AG20443 (cell line): Measurements from ENCODE around the gene DOC2A.

Experiments
- DNase-seq: peaks from one replicate; pipeline ENCODE4 v3.0.0; 2012; ENCODE audit warnings: low spot score, mixed read lengths

The DOC2A gene

DNA sequence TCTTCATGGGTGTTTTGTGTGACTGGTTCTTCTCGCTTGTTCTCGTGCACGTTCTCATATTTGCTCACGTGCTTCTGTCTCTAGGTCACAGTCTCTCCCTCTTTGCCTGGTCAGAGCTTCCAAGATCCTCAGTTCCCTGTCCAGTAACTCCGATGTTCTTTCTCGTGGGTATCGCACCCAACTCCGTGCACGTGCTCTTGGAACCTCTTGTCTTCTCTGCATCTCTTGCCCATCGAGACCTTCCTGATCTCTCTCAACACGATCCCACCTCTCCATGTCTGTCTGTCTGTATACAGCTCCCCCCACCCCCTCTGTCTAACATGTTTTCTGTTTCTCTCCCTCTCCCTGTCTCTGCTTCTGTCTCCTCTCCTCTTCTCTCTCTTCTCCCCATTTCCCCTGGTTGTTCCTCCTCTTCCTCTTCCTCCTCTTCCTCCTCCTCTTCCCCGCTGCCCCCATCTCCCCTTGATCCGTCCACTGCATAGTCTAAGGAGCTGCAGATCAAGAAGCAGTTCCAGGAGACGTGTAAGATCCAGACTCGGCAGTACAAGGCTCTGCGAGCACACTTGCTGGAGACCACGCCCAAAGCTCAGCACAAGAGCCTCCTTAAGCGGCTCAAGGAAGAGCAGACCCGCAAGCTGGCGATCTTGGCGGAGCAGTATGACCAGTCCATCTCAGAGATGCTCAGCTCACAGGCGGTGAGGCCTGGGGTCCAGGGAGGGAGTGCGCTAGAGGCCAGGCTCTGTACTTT is 21.5 kb downstream of the DOC2A start:
- no peak for DNase-seq

DNA sequence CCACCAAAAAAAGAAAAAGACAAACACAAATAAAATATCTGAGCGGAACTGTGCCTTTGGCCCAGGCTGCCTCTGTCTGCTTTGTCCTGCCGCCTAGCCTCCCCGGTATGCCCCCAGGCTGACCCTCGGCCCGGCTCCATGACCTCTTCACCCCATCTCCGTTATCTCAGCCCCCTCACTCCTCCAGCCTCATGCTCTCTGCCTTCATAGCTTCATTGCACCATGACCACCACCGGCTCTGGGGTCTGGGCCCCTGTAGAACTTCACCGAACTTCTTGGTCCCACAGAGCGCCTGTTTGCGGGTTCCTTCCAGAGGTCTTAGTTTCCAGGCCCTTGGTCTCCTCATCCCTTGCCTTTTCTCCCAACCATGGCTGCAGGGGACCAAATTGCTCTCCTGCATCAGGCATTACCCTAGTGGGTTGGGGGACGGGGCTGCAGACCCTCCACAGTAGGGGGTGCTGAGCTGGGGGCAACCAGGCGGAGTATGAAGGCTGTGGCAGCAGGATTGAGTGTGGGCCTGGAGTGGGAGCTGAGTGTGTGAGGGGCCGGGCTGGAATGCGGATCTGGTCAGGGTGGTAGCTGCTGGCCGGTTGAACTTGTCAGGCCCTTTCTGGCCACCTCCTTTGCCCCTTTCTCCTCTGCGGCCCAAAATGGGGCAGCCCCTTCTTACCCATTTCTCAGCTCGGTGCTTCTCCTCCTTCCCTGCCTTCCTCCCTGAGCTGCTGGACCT is 22.3 kb downstream of the DOC2A start:
- no peak for DNase-seq

GRCh38 chr16:29987371-29988085 is 23.3 kb downstream of the DOC2A start:
- DNase-seq: no peak

DNA sequence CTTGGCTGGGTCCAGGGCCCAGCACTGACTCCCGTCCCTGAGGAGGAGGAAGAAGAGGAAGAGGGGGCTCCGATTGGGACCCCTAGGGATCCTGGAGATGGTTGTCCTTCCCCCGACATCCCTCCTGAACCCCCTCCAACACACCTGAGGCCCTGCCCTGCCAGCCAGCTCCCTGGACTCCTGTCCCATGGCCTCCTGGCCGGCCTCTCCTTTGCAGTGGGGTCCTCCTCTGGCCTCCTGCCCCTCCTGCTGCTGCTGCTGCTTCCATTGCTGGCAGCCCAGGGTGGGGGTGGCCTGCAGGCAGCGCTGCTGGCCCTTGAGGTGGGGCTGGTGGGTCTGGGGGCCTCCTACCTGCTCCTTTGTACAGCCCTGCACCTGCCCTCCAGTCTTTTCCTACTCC is 23.9 kb downstream of the DOC2A start:
- DNase-seq: no peak

DNA sequence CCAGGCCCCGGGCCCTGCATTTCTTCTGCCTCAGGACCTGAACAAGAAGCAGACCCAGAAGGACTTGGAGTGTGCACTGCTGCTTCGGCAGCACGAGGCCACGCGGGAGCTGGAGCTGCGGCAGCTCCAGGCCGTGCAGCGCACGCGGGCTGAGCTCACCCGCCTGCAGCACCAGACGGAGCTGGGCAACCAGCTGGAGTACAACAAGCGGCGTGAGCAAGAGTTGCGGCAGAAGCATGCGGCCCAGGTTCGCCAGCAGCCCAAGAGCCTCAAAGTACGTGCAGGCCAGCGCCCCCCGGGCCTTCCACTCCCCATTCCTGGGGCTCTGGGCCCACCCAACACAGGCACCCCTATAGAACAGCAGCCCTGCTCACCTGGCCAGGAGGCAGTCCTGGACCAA is 24.6 kb downstream of the DOC2A start:
- no peak for DNase-seq

DNA sequence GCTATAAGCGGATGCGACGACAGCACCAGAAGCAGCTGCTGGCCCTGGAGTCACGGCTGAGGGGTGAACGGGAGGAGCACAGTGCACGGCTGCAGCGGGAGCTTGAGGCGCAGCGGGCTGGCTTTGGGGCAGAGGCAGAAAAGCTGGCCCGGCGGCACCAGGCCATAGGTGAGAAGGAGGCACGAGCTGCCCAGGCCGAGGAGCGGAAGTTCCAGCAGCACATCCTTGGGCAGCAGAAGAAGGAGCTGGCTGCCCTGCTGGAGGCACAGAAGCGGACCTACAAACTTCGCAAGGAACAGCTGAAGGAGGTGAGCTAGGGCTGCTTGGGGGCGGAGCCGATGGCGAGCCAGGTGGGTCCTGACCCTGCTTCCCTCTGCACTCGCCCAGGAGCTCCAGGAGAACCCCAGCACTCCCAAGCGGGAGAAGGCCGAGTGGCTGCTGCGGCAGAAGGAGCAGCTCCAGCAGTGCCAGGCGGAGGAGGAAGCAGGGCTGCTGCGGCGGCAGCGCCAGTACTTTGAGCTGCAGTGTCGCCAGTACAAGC is 25.5 kb downstream of the DOC2A start:
- DNase-seq: no peak

GRCh38 chr16:29984764-29985147 is 26.1 kb downstream of the DOC2A start:
- DNase-seq: no peak

DNA sequence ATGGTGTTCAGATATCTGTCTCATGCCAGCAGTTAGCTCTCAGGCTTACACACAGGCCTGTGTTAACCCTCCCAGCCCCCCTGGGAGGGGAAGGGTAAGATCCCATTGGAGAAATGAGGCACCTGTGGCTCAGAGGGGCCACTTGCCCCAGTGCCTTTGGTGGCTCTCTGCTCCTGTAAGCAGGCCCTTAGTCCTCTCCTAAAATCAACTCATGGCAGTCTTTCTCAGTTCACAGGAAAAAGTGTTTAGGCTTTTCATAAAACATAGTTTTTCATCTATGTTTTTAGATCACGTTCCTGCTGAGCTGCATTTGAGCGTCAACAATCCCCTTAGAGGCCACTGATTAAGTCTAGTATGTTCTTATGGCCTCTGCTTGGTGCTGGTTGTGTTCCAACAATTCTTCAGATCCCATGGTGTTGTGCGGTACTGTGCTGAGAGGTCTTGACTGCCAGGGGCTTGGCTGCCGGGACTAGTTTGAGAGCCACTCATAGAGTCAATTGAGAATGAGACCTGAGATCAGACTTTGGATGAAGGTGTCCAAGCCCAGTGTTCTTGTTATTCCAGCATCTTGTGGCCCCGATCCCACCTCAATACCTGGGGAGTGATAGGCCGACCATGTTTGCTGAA is 26.6 kb downstream of the DOC2A start:
- DNase-seq: no peak

DNA sequence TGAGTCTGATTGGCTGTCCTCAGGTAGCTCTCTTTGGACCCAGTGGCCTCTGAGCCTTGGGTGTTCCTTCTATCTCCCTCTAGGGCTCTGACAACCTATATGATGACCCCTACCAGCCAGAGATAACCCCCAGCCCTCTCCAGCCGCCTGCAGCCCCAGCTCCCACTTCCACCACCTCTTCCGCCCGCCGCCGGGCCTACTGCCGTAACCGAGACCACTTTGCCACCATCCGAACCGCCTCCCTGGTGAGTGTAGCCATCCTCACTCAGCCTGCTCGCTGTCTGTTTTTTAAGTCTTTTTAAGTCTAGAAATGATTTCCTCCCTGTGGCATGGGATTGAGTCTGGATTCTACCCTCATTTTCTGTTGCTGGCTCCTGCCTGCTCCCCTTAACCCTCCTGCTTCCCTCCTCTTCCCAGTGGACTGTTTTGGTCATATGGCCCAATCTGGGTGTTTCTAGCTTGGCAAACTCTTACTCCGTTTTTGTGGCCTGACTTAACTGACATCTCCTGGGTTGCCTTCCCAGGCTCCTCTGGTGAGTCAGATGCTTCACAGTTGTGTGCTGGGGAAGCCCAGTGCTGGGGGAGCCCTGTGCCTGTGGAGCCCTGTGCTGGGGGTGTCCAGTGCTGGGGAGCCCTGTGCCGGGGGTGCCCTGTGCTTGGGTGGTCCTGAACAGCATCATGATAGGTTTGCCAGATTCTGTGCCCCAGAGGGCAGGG is 27.2 kb downstream of the DOC2A start:
- DNase-seq: peak; percentile 85

DNA sequence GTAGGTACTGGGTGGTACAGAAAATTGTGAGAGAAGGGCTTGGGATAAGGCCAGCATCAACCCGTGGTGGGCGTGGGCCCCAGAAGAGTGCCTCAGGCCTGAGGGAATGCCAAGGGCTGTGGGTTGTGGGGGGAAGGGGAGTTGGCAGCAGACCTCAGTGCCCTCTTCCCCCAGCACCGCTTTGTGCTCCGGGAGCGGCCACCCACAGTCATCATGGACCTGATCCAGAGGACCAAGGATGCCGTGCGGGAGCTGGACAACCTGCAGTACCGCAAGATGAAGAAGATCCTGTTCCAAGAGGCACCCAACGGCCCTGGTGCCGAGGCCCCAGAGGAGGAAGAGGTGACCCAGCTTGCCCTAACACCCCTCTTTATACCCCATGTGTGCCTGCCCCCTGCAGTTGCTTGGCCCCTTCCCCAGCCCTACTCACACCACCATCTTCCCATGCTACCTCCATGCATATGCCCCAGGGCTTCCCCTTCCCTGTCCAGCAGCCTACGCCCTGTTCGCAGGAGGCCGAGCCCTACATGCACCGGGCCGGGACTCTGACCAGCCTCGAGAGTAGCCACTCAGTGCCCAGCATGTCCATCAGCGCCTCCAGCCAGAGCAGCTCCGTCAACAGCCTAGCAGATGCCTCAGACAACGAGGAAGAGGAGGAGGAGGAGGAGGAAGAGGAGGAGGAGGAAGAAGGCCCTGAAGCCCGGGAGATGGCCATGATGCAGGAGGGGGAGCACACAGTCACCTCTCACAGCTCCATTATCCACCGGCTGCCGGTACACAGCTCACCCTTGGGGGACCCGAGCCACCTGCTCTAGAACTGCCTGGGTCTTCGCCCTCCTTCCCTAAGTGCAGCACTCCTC is 28.0 kb downstream of the DOC2A start:
- no peak for DNase-seq

GRCh38 chr16:29978564-29979270 is 32.1 kb downstream of the DOC2A start:
- no peak for DNase-seq

DNA sequence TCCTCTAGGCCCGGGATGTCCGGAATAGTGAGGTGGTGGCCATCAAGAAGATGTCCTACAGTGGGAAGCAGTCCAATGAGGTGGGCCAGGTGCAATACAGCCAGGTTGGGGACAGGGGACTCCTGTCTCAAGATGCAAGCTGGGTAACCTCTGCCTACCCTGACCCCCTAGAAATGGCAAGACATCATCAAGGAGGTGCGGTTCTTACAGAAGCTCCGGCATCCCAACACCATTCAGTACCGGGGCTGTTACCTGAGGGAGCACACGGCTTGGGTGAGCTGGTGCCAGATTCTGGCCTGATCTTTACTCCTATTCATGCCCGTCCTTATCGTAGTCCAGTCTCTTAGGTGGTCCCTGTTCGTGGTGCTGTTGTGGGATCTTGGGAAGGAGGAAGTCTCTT is 32.7 kb downstream of the DOC2A start:
- no peak for DNase-seq

GRCh38 chr16:29977063-29977825 is 33.6 kb downstream of the DOC2A start:
- DNase-seq: no peak

DNA sequence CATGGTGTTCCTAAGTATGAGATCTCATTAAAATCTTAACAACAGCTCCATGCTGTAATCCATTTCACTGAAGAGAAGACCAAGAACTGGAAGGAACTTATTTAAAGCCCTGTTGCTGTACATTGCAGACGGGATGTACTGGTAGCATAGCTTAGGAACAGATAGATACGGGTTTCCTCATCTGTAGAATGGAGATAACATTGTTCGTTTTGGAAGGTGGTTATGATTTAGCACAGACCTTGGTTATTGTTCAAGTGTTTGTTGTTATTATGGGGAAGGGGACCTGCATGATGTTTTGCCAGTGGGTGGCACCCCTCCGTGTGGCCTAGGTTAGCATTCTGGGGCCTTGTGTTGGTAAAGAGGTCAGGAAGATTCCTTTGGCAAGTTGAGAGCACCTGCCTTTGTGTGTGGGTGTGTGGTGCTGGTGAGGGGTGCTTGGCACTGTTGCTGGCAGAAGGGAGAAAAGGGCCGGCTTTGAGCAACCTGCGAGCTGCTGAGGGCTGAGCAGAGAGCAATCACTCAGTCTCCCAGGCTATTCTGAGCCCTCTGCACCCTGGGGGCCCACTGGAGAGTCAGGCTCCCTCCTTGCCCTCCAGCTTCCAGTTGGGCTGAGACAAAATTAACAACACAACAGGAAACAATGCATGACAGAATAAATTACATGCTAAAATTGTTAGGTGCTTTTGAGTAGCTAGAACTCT is 34.9 kb downstream of the DOC2A start:
- no peak for DNase-seq

DNA sequence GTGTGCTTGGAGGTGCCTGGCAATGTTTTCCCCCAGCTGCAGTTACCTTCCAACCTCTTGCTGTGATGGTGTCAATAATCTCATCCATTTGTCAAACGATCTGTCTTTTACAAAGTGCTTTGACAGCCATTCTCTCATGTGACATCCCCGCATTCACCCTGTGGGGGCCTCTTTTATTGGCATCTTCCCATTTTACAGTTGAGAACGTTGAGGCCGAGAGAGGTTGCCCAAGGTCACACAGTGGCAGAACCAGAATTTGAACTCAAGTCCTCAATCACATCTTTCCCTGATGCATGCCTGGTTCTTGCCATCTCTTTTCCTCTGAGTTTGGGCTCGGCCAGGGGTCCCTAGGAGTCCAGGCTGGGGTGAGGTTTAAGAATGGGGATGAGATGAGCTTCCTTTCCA is 35.7 kb downstream of the DOC2A start:
- DNase-seq: no peak

GRCh38 chr16:29974291-29975133 is 36.3 kb downstream of the DOC2A start:
- peak; percentile 23 for DNase-seq

GRCh38 chr16:29973384-29974246 is 37.2 kb downstream of the DOC2A start, which contains the start of gene TAOK2:
TSS of gene TAOK2 (plus strand) at chr16:29973868. CDS start at chr16:29977773, 3,905 bp downstream.
- DNase-seq: peak; percentile 100
